GM18909 (cell line): ENCODE measurements around the gene CDC16.

Source experiments
- ATAC-seq: cut with Tn5 transposase; IDR thresholded peaks from one replicate; pipeline ENCODE4 v1.9.1; 2021; ENCODE audit warnings: mild to moderate bottlenecking; ENCODE audit not compliant: unreplicated experiment, poor library complexity

The CDC16 gene

GRCh38 chr13:114296448-114296847, 61.8 kb downstream of the CDC16 start:
- no peak for ATAC-seq

DNA sequence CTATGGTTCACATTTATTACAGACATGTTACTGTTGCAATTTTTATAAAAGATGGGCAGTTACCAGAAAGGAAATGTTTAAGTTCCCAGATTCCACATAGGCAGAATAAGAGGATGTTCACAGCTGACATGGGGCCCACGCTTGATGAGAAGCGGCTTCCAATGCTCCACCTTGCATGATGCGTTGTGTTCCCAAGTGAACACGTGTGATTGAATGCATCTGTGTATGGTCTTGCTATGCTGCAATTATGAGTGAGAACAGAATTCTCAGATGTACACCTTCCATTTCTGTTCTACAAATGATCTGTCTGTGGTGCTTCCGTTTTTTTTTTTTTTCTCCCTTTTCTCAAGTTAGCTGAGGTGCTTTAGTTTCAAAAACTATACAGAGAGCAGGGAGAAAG, 62.2 kb downstream of the CDC16 start:
- no peak for ATAC-seq

- ATAC-seq = no peak
Measured at GRCh38 chr13:114298866-114299265, 64.2 kb downstream of the CDC16 start.

GRCh38 chr13:114299604-114300305, 65.1 kb downstream of the CDC16 start:
- ATAC-seq = no peak

- no peak for ATAC-seq
Measured at GRCh38 chr13:114303700-114304327, 69.1 kb downstream of the CDC16 start.

DNA sequence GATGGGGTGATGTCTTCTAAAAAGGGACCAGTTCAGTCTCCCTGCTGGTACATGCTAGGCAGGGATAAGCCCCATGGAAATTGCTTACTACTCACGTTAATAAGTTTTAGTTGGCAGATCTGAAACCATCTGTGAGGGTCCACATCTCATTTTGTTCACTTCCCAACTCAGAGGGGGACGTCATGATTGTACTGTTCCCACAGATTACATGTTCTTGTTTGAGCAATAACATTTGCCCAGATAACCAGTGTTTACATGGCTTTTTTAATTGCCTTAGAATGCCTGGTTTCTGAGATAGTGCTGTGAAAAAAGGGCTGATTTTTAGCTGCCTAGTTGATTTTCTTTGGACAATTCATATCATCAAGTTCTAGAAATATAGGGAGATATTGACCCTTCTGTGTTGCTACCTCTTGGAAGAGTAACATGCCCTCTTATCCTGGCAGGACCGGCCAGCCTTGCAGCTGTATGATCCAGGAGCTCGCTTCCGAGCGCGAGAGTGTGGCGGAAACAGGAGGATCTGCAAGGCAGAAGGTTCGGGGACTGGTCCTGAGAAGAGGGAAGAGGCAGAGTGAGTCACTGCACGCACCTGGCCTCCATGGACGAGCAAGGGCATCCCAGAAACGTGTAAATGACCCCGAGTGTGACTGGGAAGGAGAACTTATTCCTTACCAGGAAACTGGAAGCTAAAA, 69.8 kb downstream of the CDC16 start:
- no peak for ATAC-seq

- ATAC-seq = no peak
Measured at GRCh38 chr13:114309086-114309485, 74.4 kb downstream of the CDC16 start.

GRCh38 chr13:114309806-114310410, 75.2 kb downstream of the CDC16 start:
- no peak for ATAC-seq

GRCh38 chr13:114310956-114311355, 76.3 kb downstream of the CDC16 start:
- no peak for ATAC-seq

DNA sequence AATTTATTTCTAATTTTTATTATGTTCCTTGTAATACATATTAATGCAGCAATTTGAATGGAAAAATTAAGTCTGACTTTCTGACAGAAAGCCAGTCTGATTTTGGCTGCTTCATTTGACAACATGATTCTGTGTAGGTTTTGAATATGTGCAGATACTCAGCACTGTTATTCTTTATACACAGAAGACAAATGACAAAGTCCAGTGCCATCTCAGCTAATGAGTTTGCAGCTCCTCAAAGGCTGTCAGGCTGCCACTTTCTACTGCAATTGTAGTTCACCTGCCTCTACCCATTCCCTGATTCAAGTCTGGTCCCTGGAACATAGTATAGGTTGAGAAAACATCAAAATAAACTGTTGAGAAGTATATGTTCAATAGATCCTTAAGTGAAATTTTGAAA, 76.7 kb downstream of the CDC16 start:
- ATAC-seq = no peak

DNA sequence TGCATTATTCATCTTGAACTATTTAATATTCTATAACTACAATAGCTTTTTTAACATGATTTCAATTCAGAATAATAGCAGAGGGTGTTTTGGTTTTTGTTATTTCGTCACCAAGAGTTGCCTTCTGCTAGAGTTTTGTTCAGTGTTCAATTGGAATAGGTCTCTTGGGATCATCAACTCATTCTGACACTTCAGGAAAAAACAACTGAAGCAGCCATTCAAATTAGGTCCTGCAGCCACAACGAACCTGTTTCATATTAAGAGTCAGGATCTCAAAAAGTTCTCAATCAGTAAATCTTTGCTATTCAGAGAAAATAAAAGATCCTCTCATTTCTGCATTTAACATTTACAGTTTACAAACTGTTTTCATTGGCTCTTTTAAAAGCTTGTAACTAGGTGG, 77.2 kb downstream of the CDC16 start:
- ATAC-seq = no peak

GRCh38 chr13:114313061-114313860, 78.6 kb downstream of the CDC16 start:
- ATAC-seq = no peak

- peak; percentile 77 for ATAC-seq
Measured at GRCh38 chr13:114314074-114314912, 79.6 kb downstream of the CDC16 start, which contains the start of gene CHAMP1. CHAMP1 (plus strand) TSS chr13:114314503; CDS start chr13:114323843, 9,340 bp downstream.

DNA sequence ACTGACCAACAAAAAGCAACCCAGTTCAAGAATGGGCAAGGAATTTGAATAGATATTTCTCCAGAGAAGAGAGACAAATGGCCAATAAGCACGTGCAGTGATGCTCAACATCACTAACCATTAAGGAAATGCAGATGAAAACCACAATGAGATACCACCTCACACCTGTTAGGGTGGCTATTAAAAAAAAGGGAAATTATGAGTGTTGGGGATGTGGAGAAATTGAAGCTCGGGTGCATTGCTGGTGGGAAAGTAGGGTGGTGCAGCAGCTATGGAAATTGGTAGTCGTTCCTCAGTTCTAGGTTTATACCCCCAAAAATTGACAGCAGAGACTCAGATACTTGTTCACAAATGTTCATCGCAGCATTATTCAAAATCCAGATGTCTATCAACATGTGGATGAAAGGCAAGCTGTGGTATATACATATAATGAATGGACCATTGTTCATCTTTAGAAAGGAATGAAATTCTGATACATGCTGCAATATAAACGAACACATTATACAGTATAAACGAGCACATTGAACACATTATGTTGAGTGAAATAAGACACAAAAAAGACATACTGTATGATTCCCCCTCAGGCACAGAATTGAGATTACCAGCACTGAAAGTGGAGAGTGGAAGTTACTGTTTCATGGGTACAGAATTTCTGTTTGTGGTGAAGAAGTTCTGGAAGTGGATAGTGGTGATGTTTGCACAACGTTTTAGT, 80.5 kb downstream of the CDC16 start:
- peak; percentile 7 for ATAC-seq

DNA sequence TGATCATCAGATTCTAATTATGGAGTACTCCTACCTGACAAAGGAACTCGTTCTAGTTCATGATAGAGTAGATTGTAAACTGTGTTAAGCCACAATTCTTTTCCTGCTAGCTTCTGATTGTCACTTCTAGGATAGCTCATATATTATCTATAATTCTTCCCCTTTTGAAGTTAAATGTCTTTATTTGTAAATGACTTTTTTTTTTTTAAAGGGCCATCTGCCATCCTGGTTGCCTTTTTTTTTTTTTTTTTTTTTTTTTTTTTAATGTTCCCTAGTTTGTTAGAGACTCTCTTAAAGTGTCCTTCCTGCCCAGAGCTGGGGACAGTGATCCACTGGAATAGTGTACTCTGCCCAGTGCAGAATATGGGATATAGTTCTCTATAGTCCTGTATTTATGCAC, 83.9 kb downstream of the CDC16 start:
- no peak for ATAC-seq

GRCh38 chr13:114319441-114319913, 84.8 kb downstream of the CDC16 start:
- no peak for ATAC-seq

- ATAC-seq = no peak
Measured at GRCh38 chr13:114320065-114320464, 85.4 kb downstream of the CDC16 start.

- no peak for ATAC-seq
Measured at GRCh38 chr13:114321256-114321655, 86.6 kb downstream of the CDC16 start.
